K562 (cell line): Measurements from ENCODE around the gene NADK. TPM values are rescaled to one million over a fixed set of nuclear protein-coding genes. Genes with fewer than 3 reads are reported as not detected.

Source experiments
- ATAC-seq: fragments of 200-7000 bp; cut with Tn5 transposase; 3 replicates; pipeline ENCODE4 v1.9.1; 2020; ENCODE audit warnings: moderate library complexity
- BruUV-seq: library from RNA; stranded (reverse); fragments of 400-500 nt; replicated peaks from 2 replicates; lab custom pipeline; 2021; lab: Mats Ljungman, UMichigan
- CTCF ChIA-PET: fragments of 300-600 bp; formaldehyde crosslinking; extraction: SDS; loops from one replicate; lab custom pipeline; 2021; ENCODE audit warnings: low intra/inter-chr PET ratio; lab: Yijun Ruan, JAX
- POLR2A ChIA-PET: fragments of 300-600, 350-650 bp; sonication (Branson Sonifier 250); formaldehyde crosslinking; extraction: SDS; loops from one replicate; lab custom pipeline; 2021; ENCODE audit warnings: antibody characterized with exemption, inconsistent platforms; lab: Yijun Ruan, JAX
- DNase-seq, 4 experiments: peaks; one replicate each; pipeline versions ENCODE4 v3.0.0 to v3.0.0-alpha.2; 2011 to 2018; ENCODE audit warnings: low spot score in 3 of 4, mixed read lengths in 3 of 4; ENCODE audit errors: extremely low read depth in 1 of 4
- FAIRE-seq: peaks from 2 replicates; lab custom pipeline; 2011; peaks lifted over from hg19 to GRCh38; lab: Jason Lieb, UNC
- H2AFZ ChIP-seq: 2 replicates; pipeline ENCODE4 v1.6.0; 2011; ENCODE audit warnings: low read depth, low read length, control low read depth, inconsistent platforms
- H3K27ac ChIP-seq: fragments of 200-600 bp; 3 replicates; pipeline ENCODE4 v1.8.0; 2011; ENCODE audit warnings: low read depth, mild to moderate bottlenecking, control low read depth, inconsistent platforms, low read length, moderate library complexity, mixed read lengths; ENCODE audit errors: extremely low read depth
- H3K27me3 ChIP-seq, 2 experiments: fragments of 300-600 bp in 1 of 2; 2 replicates in 1 of 2; 3 replicates in 1 of 2; pipeline versions ENCODE4 v1.6.0 to v1.8.0; 2011; ENCODE audit warnings: inconsistent platforms in 2 of 2, low read length in 2 of 2, mild to moderate bottlenecking in 1 of 2, mixed read lengths in 1 of 2, moderate library complexity in 1 of 2; ENCODE audit not compliant: control insufficient read depth in 2 of 2, insufficient read depth in 2 of 2
- H3K36me3 ChIP-seq: fragments of 300-600 bp; 3 replicates; pipeline ENCODE4 v1.8.0; 2011; ENCODE audit warnings: mild to moderate bottlenecking, low read length, inconsistent platforms; ENCODE audit not compliant: control insufficient read depth, insufficient read depth
- H3K4me1 ChIP-seq, 2 experiments: fragments of 200-600 bp in 1 of 2; replicated peaks in 1 of 2; 2 replicates in 1 of 2; 3 replicates in 1 of 2; pipeline versions ENCODE4 v1.5.1 to v1.8.0; 2011; ENCODE audit warnings: inconsistent platforms in 2 of 2, low read length in 2 of 2, mild to moderate bottlenecking in 1 of 2, mixed read lengths in 1 of 2, moderate library complexity in 1 of 2; ENCODE audit not compliant: control insufficient read depth in 2 of 2, insufficient read depth in 2 of 2
- H3K4me2 ChIP-seq: 2 replicates; pipeline ENCODE4 v1.6.1; 2011; ENCODE audit warnings: low read length, control low read depth, inconsistent platforms, mixed read lengths; ENCODE audit not compliant: insufficient read depth
- H3K4me3 ChIP-seq: fragments of 200-600 bp; sonication (generic), shearing (Covaris generic); 2 replicates; pipeline ENCODE4 v1.5.1; 2016; ENCODE audit warnings: control low read depth, inconsistent platforms
- H3K79me2 ChIP-seq: fragments of 200-600 bp; 3 replicates; pipeline ENCODE4 v1.8.0; 2011; ENCODE audit warnings: low read length, inconsistent platforms; ENCODE audit not compliant: control insufficient read depth, insufficient read depth
- H3K9ac ChIP-seq, 2 experiments: 2 replicates each; pipeline versions ENCODE4 v1.6.0 to v1.6.1; 2011; ENCODE audit warnings: low read depth in 2 of 2, low read length in 2 of 2, control low read depth in 1 of 2, inconsistent platforms in 1 of 2, mild to moderate bottlenecking in 1 of 2, mixed read lengths in 1 of 2; ENCODE audit not compliant: insufficient read depth in 1 of 2
- H3K9me1 ChIP-seq: one replicate; pipeline ENCODE4 v1.6.0; 2011; ENCODE audit warnings: inconsistent platforms, mild to moderate bottlenecking, low read length, moderate library complexity; ENCODE audit not compliant: control insufficient read depth, insufficient read depth
- H3K9me3 ChIP-seq: replicated peaks from 2 replicates; pipeline ENCODE4 v1.5.1; 2011; ENCODE audit warnings: low read depth, low read length, inconsistent platforms; ENCODE audit not compliant: control insufficient read depth, insufficient read depth
- H4K20me1 ChIP-seq: replicated peaks from 2 replicates; pipeline ENCODE4 v1.6.1; 2011; ENCODE audit warnings: low read length, inconsistent platforms, mixed read lengths; ENCODE audit not compliant: control insufficient read depth, insufficient read depth
- E2F8 ChIP-seq: fragments of 450-650 bp; IDR thresholded peaks from 2 replicates; pipeline ENCODE4 v1.7.1; 2018; ENCODE audit warnings: mild to moderate bottlenecking, low read depth; ENCODE audit not compliant: partially characterized antibody
- EHMT2 ChIP-seq: fragments of 450-650 bp; IDR thresholded peaks from 2 replicates; pipeline ENCODE4 v1.6.1; 2018; ENCODE audit warnings: antibody characterized with exemption
- EP300 ChIP-seq: IDR thresholded peaks from 2 replicates; pipeline ENCODE4 v1.6.1; 2012; ENCODE audit warnings: low read length, improper control_type of control experiment
- PCBP2 ChIP-seq: fragments of 200-400 bp; formaldehyde crosslinking; IDR thresholded peaks from 2 replicates; pipeline ENCODE4 v1.6.1; 2018; ENCODE audit warnings: low read length, low read depth, mild to moderate bottlenecking, moderate library complexity; ENCODE audit not compliant: poor library complexity, severe bottlenecking
- RAD21 ChIP-seq, 2 experiments: fragments of 250-450 bp in 1 of 2; fragments of 450-650 bp in 1 of 2; sonication (Bioruptor Pico) in 1 of 2; formaldehyde crosslinking in 1 of 2; IDR thresholded peaks in 1 of 2; conservative IDR thresholded peaks in 1 of 2; 2 replicates each; pipeline versions ENCODE4 v1.4.0 to v1.8.0; 2020 to 2022; ENCODE audit warnings: mild to moderate bottlenecking in 2 of 2, moderate library complexity in 1 of 2
- STAG1 ChIP-seq: sonication (generic); formaldehyde crosslinking; IDR thresholded peaks from 2 replicates; pipeline ENCODE4 v1.5.0; 2020; ENCODE audit warnings: missing genetic modification reagents, borderline replicate concordance
- XRCC5 ChIP-seq: fragments of 200-400 bp; formaldehyde crosslinking; IDR thresholded peaks from 2 replicates; pipeline ENCODE4 v1.6.1; 2017; ENCODE audit warnings: low read depth, mild to moderate bottlenecking, low read length
- YBX1 ChIP-seq: fragments of 450-650 bp; IDR thresholded peaks from 2 replicates; pipeline ENCODE4 v1.7.1; 2016; ENCODE audit warnings: mild to moderate bottlenecking
- ZC3H4 ChIP-seq: sonication (generic); formaldehyde crosslinking; IDR thresholded peaks from 2 replicates; pipeline ENCODE4 v1.9.0; 2021; ENCODE audit warnings: missing genetic modification reagents, borderline replicate concordance
- WGBS: fragments of 100-300 bp; shearing (Covaris generic); methylation state at CpG from one replicate; pipeline ENCODE4 v1.1.6; 2016; ENCODE audit warnings: low coverage, mixed read lengths; ENCODE audit not compliant: insufficient coverage; ENCODE audit errors: missing lambda C conversion rate; 5-methylcytosine and 5-hydroxymethylcytosine counted together
- in situ Hi-C: fragments of 300-500 bp; cut with MboI; formaldehyde crosslinking; loops from 4 replicates; pipeline ENCODE4 v1.15.0; 2018; ENCODE audit warnings: inconsistent platforms, mixed read lengths
- intact Hi-C: fragments of 100-400 bp; cut with micrococcal nuclease; formaldehyde crosslinking; loops from 2 replicates; pipeline ENCODE4 v1.14.2; 2022
- polyA plus RNA-seq, 8 experiments: library from polyadenylated mRNA; depleted of rRNA in 4 of 8; stranded (reverse) in 5 of 8; unstranded in 3 of 8; fragments of >200 nt; fragmentation: Nextera tagmentation in 2 of 8; fragmentation: Illumina TruSeq in 1 of 8; extraction: Ambion mirVana in 2 of 8; extraction: Trizol in 1 of 8; gene quantifications; 2 replicates each; pipeline versions ENCODE4 v1.2.1 to v1.2.3, GENCODE V29; 2011 to 2014; ENCODE audit warnings: inconsistent platforms in 1 of 8, missing spikeins in 1 of 8
- total RNA-seq, 7 experiments: library from RNA; depleted of rRNA in 6 of 7; stranded (reverse); fragments of >200 nt in 6 of 7; fragmentation: Illumina TruSeq in 2 of 7; extraction: Trizol in 2 of 7; gene quantifications; 2 replicates each; pipeline versions ENCODE4 v1.2.1 to v1.2.3, GENCODE V29; 2011 to 2021; ENCODE audit warnings: low replicate concordance in 1 of 7
- TF ChIP-seq, protein P1 (sequence below): sonication (generic); formaldehyde crosslinking; IDR thresholded peaks from 2 replicates; pipeline ENCODE4 v1.9.0; 2022; ENCODE audit warnings: mild to moderate bottlenecking, missing genetic modification reagents
- TF ChIP-seq, protein P2 (sequence below): IDR thresholded peaks from 2 replicates; pipeline ENCODE4 v1.6.1; 2014; ENCODE audit warnings: antibody characterized with exemption

Gene NADK
- total and polyA plus RNA-seq, 9 of the 15 experiments (the other 6 are each of a cell fraction or from before 2014, with no cell fraction given): 1.5 to 135 (median 75.1) TPM

DNA sequence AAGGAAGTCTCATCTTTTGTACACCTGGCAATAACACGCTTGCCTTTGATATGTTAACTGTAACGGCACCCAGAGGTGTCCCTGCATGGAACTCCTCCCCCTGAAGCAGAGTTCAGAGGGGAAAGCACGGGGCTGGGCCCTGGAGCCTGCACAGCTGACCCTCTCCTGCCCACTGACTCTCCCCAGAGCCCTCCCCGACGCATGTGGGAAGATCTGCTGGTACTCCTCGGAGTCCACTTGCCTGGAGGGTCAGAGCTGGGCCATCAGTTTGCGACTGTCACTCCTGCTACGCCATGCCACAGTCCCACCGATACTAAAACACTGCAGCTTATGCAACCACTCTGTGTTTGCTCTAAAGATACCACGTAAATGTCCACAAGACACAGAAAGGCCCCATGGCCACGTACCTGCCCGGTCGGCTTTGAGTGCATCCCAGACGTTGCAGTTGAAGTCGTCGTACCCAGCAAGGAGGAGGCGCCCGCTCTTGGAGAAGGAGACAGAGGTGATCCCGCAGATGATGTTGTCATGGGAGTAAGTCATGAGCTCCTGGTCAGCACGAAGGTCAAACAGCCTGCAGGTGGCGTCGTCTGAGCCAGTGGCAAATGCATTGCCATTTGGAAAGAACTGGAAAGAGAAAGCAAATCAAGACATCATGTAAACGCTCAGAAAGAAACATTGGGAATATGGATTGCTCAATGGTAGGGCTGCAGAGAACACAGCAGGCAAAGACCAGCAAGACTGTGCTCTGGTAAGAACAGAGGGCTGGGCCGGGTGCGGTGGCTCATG lies 10.6 kb upstream of the NADK start (continued):
- TF ChIP-seq YBX1 (no peak), PCBP2 (no peak), RAD21 (CRISPR knock-in tag; conservative IDR thresholded peaks at IDR 0.05 in 1 of 2, IDR thresholded peaks at IDR 0.05 in 1 of 2) (peak in 1 of 2 experiments; percentile 45; a peak in 2 of 4 replicates), EP300 (no peak)
- TF ChIP-seq, protein P1, sequence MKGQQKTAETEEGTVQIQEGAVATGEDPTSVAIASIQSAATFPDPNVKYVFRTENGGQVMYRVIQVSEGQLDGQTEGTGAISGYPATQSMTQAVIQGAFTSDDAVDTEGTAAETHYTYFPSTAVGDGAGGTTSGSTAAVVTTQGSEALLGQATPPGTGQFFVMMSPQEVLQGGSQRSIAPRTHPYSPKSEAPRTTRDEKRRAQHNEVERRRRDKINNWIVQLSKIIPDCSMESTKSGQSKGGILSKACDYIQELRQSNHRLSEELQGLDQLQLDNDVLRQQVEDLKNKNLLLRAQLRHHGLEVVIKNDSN (CRISPR knock-in tag): peak; percentile 16; the same call in 1 of the 2 replicates

DNA sequence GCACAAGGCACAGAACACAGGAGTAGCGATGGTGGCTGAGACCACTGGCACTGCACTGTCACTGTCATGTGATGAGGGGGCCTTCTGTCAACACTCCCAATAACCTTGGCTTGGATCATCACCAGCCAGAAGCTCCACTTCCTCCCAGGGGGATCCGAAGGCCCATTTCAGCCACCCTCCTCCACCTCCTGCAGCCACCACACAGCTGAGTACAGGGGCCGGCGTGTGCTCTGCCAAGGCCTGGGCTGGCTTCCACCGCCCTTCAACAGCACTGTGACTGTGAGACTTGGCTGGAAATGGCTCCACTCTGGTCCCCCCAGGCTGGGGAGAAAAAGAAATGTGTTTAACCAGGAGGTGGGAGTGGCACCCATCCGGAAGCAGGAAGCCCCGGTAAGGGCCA lies 9.9 kb upstream of the NADK start:
- no peaks in the 10 kb centered on the region for H3K9me1 ChIP-seq
- H2AFZ ChIP-seq: no peak overlapping the region
- no peak for ATAC-seq
- no peaks in the 10 kb centered on the region for H4K20me1 ChIP-seq
- CTCF ChIA-PET: interaction anchor here (1.6 kb wide), 1 partner anchor 118 kb away, joined by 6 read pairs; no protein-coding TSS in a partner anchor
- H3K9me3 ChIP-seq: no peaks in the 10 kb centered on the region
- no peak for DNase-seq
- WGBS: 95% methylated on average over 7 of the region's 7 CpGs
- H3K79me2 ChIP-seq: no peaks in the 10 kb centered on the region
- peaks cover 84% of the 10 kb centered on the region for H3K36me3 ChIP-seq
- POLR2A ChIA-PET: interaction anchor here (1.8 to 2.0 kb wide), 2 partner anchors 8 to 121 kb away, joined by 9 to 12 read pairs; no protein-coding TSS in a partner anchor
- no peaks in the 10 kb centered on the region; a peak in 1 of 5 replicates for H3K27me3 ChIP-seq
- FAIRE-seq: no peak
- BruUV-seq: no TSS peak
- H3K4me2 ChIP-seq: no peak overlapping the region
- peak overlapping the region in 1 of 2 experiments; percentile 29; a peak in 1 of 4 replicates for H3K9ac ChIP-seq
- intact Hi-C loops (no loop called here), in situ Hi-C loops (loop anchor here (5.0 kb wide), 1 partner anchor 119 kb away; no protein-coding TSS in a partner anchor)
- no peak overlapping the region for H3K4me3 ChIP-seq
- H3K27ac ChIP-seq: no peak overlapping the region
- peaks cover 3 to 8% of the 10 kb centered on the region in 2 experiments for H3K4me1 ChIP-seq
- TF ChIP-seq E2F8: no peak
- no peak for TF ChIP-seq ZC3H4 (CRISPR knock-in tag)
- no peak for TF ChIP-seq XRCC5
- TF ChIP-seq STAG1 (CRISPR knock-in tag): no peak
- TF ChIP-seq, protein P2, sequence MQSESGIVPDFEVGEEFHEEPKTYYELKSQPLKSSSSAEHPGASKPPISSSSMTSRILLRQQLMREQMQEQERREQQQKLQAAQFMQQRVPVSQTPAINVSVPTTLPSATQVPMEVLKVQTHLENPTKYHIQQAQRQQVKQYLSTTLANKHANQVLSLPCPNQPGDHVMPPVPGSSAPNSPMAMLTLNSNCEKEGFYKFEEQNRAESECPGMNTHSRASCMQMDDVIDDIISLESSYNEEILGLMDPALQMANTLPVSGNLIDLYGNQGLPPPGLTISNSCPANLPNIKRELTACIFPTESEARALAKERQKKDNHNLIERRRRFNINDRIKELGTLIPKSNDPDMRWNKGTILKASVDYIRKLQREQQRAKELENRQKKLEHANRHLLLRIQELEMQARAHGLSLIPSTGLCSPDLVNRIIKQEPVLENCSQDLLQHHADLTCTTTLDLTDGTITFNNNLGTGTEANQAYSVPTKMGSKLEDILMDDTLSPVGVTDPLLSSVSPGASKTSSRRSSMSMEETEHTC: no peak
- TF ChIP-seq EHMT2: no peak
